Measurements from ENCODE around the gene DYNC1LI2.
A peak's percentile ranks its signal among the peaks of the same experiment; 100 is the strongest.

The DYNC1LI2 gene

GRCh38 chr16:66735891-66736290 lies 15.5 kb downstream of the DYNC1LI2 start:
- DNase-seq = no peak

- DNase-seq = no peak
Observed at GRCh38 chr16:66731101-66731500, 20.3 kb downstream of the DYNC1LI2 start.

GRCh38 chr16:66728804-66729203 lies 22.6 kb downstream of the DYNC1LI2 start:
- DNase-seq = no peak

GRCh38 chr16:66728117-66728787 lies 23.2 kb downstream of the DYNC1LI2 start:
- no peak for DNase-seq

- DNase-seq = no peak
Observed at GRCh38 chr16:66720766-66721165, 30.6 kb downstream of the DYNC1LI2 start.

GRCh38 chr16:66719246-66719645 lies 32.2 kb downstream of the DYNC1LI2 start:
- DNase-seq = no peak

- no peak for DNase-seq
Observed at GRCh38 chr16:66717776-66718175, 33.6 kb downstream of the DYNC1LI2 start.

GRCh38 chr16:66717112-66717675 lies 34.2 kb downstream of the DYNC1LI2 start:
- no peak for DNase-seq

GRCh38 chr16:66714654-66715307 lies 36.6 kb downstream of the DYNC1LI2 start:
- DNase-seq = no peak

GRCh38 chr16:66714062-66714461 lies 37.3 kb downstream of the DYNC1LI2 start:
- no peak for DNase-seq

GRCh38 chr16:66713076-66713475 lies 38.3 kb downstream of the DYNC1LI2 start:
- DNase-seq = no peak

- no peak for DNase-seq
Observed at GRCh38 chr16:66712512-66712911, 38.9 kb downstream of the DYNC1LI2 start.

- DNase-seq = no peak
Observed at GRCh38 chr16:66711581-66711980, 39.8 kb downstream of the DYNC1LI2 start.

GRCh38 chr16:66706506-66706880 lies 44.9 kb downstream of the DYNC1LI2 start:
- no peak for DNase-seq

- DNase-seq = no peak
Observed at GRCh38 chr16:66705790-66706505, 45.5 kb downstream of the DYNC1LI2 start.

- DNase-seq = no peak
Observed at GRCh38 chr16:66703406-66704215, 47.8 kb downstream of the DYNC1LI2 start.

GRCh38 chr16:66701516-66701915 lies 49.9 kb downstream of the DYNC1LI2 start:
- DNase-seq = no peak

GRCh38 chr16:66701026-66701425 lies 50.4 kb downstream of the DYNC1LI2 start:
- no peak for DNase-seq

GRCh38 chr16:66699898-66700297 lies 51.5 kb downstream of the DYNC1LI2 start:
- DNase-seq = no peak

- DNase-seq = no peak
Observed at GRCh38 chr16:66698046-66698445, 53.4 kb downstream of the DYNC1LI2 start.

GRCh38 chr16:66696669-66697630 lies 54.5 kb downstream of the DYNC1LI2 start, which contains the start of gene CMTM4:
TSS of gene CMTM4 (minus strand) at chr16:66696743. CDS start at chr16:66696525, 218 bp downstream.
- DNase-seq = peak; percentile 81

Measured in stimulated activated CD4-positive, alpha-beta T cell treated with anti-CD3 and anti-CD28 coated beads, Interleukin-4, amount 100 ng/mL, for 1 hour (primary cell).